HG03565 (cell line): ENCODE measurements around the gene ERCC6.

ENCODE experiments used
- ATAC-seq: cut with Tn5 transposase; IDR thresholded peaks from one replicate; pipeline ENCODE4 v1.9.1; 2021; ENCODE audit warnings: mild to moderate bottlenecking, moderate library complexity; ENCODE audit not compliant: unreplicated experiment

Gene ERCC6

GRCh38 chr10:49549640-49550346 lies 10.9 kb upstream of the ERCC6 start:
- no peak for ATAC-seq

GRCh38 chr10:49543604-49544003 lies 4.7 kb upstream of the ERCC6 start:
- no peak for ATAC-seq

GRCh38 chr10:49542353-49542752 lies 3.4 kb upstream of the ERCC6 start:
- no peak for ATAC-seq

GRCh38 chr10:49541762-49542161 lies 2.8 kb upstream of the ERCC6 start:
- ATAC-seq: no peak

GRCh38 chr10:49540056-49540797 lies 1.3 kb upstream of the ERCC6 start:
- no peak for ATAC-seq

- no peak for ATAC-seq
These were observed 482 bp upstream of the ERCC6 start for GRCh38 chr10:49539320-49539885.

GRCh38 chr10:49534670-49535381 lies 4.1 kb downstream of the ERCC6 start:
- ATAC-seq: peak; percentile 60

GRCh38 chr10:49532461-49532860 lies 6.5 kb downstream of the ERCC6 start:
- ATAC-seq: no peak

- ATAC-seq: no peak
These were observed 9.9 kb downstream of the ERCC6 start for GRCh38 chr10:49528977-49529506.

- ATAC-seq: no peak
These were observed 11.1 kb downstream of the ERCC6 start for GRCh38 chr10:49527850-49528249.

- ATAC-seq: no peak
These were observed 11.9 kb downstream of the ERCC6 start for GRCh38 chr10:49527061-49527460.

- no peak for ATAC-seq
These were observed 12.3 kb downstream of the ERCC6 start for GRCh38 chr10:49526619-49527018.

GRCh38 chr10:49524496-49524895 lies 14.4 kb downstream of the ERCC6 start:
- ATAC-seq: no peak

GRCh38 chr10:49523301-49523700 lies 15.6 kb downstream of the ERCC6 start:
- no peak for ATAC-seq

GRCh38 chr10:49521062-49521461 lies 17.9 kb downstream of the ERCC6 start:
- no peak for ATAC-seq

GRCh38 chr10:49520122-49520775 lies 18.7 kb downstream of the ERCC6 start:
- ATAC-seq: no peak

- no peak for ATAC-seq
These were observed 19.2 kb downstream of the ERCC6 start for GRCh38 chr10:49519717-49520116.

GRCh38 chr10:49518982-49519578 lies 19.8 kb downstream of the ERCC6 start:
- no peak for ATAC-seq

GRCh38 chr10:49518566-49518965 lies 20.4 kb downstream of the ERCC6 start:
- ATAC-seq: no peak

- ATAC-seq: no peak
These were observed 22.5 kb downstream of the ERCC6 start for GRCh38 chr10:49516216-49516970.
